RWPE2 (cell line): ENCODE data around the gene EPB41L2.

ENCODE experiments used
- ATAC-seq: fragments of 200-7000 bp; cut with Tn5 transposase; 3 replicates; pipeline ENCODE4 v1.9.1; 2021; ENCODE audit warnings: low read depth
- DNase-seq: peaks from one replicate; pipeline ENCODE4 v3.0.0-alpha.2; 2020; ENCODE audit warnings: low spot score
- H3K27ac ChIP-seq: fragments of 450-650 bp; 2 replicates; pipeline ENCODE4 v1.5.1; 2017; ENCODE audit warnings: mild to moderate bottlenecking; ENCODE audit not compliant: poor library complexity, severe bottlenecking
- H3K27me3 ChIP-seq: fragments of 250-450 bp; sonication (Bioruptor Pico); 2 replicates; pipeline ENCODE4 v1.5.1; 2021; ENCODE audit warnings: mild to moderate bottlenecking, moderate library complexity; ENCODE audit not compliant: insufficient read depth, poor library complexity, severe bottlenecking
- H3K36me3 ChIP-seq: fragments of 250-450 bp; sonication (Bioruptor Pico); 2 replicates; pipeline ENCODE4 v1.5.1; 2020; ENCODE audit warnings: low read depth, mild to moderate bottlenecking, moderate library complexity
- H3K4me1 ChIP-seq: fragments of 250-450 bp; sonication (Bioruptor Pico); 2 replicates; pipeline ENCODE4 v1.5.1; 2021; ENCODE audit warnings: mild to moderate bottlenecking, moderate library complexity; ENCODE audit not compliant: insufficient read depth, poor library complexity, severe bottlenecking
- H3K4me3 ChIP-seq: fragments of 250-450 bp; sonication (Bioruptor Pico); 2 replicates; pipeline ENCODE4 v1.5.1; 2021; ENCODE audit warnings: mild to moderate bottlenecking, moderate library complexity; ENCODE audit not compliant: severe bottlenecking
- H3K9me3 ChIP-seq: fragments of 250-450 bp; sonication (Bioruptor Pico); 2 replicates; pipeline ENCODE4 v1.5.1; 2021; ENCODE audit warnings: mild to moderate bottlenecking, moderate library complexity; ENCODE audit not compliant: severe bottlenecking
- TF ChIP-seq, protein P1 (sequence below): fragments of 450-650 bp; IDR thresholded peaks from one replicate; pipeline ENCODE4 v1.5.1; 2017; ENCODE audit warnings: mild to moderate bottlenecking, moderate library complexity; ENCODE audit not compliant: poor library complexity, severe bottlenecking

The EPB41L2 gene

DNA sequence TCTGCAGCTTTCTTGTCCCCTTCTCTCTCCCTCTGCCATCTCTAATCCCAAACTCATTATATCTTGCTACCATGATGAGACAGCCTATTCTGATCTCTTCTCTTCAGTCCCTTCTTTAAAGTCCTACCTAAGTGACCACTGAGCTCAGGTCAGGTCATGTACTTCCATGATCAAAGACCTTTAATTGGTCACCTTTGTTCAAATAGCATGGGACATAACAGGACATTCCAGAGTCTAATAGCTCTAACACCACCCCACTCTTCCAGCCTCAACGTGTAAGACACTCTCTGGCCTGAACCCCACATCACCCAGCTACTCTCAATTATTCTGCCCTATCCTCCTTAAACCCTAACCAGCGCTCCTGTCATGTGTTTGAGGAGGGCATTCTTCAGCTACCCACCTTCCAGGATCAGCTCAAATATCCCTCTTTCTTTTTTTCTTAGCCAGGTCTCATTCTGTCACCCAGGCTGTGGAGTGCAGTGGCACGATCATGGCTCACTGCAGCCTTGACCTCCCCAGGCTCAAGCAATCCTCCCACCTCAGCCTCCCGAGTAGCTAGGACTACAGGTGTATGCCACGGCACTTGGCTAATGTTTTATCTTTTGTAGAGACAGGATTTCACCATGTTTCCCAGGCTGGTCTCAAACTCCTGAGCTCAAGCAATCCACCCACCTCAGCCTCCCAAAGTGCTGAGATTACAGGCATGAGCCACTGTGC lies 237.9 kb downstream of the EPB41L2 start:
- DNase-seq, result no peak
- TF ChIP-seq, protein P1, sequence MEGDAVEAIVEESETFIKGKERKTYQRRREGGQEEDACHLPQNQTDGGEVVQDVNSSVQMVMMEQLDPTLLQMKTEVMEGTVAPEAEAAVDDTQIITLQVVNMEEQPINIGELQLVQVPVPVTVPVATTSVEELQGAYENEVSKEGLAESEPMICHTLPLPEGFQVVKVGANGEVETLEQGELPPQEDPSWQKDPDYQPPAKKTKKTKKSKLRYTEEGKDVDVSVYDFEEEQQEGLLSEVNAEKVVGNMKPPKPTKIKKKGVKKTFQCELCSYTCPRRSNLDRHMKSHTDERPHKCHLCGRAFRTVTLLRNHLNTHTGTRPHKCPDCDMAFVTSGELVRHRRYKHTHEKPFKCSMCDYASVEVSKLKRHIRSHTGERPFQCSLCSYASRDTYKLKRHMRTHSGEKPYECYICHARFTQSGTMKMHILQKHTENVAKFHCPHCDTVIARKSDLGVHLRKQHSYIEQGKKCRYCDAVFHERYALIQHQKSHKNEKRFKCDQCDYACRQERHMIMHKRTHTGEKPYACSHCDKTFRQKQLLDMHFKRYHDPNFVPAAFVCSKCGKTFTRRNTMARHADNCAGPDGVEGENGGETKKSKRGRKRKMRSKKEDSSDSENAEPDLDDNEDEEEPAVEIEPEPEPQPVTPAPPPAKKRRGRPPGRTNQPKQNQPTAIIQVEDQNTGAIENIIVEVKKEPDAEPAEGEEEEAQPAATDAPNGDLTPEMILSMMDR, result no peak
- Histone ChIP-seq H3K4me1 (no peaks in the 10 kb centered on the region), H3K36me3 (no peaks in the 10 kb centered on the region), H3K9me3 (no peaks in the 10 kb centered on the region), H3K27ac (no peak overlapping the region), H3K4me3 (no peak overlapping the region), H3K27me3 (no peaks in the 10 kb centered on the region)
- no peak for ATAC-seq

DNA sequence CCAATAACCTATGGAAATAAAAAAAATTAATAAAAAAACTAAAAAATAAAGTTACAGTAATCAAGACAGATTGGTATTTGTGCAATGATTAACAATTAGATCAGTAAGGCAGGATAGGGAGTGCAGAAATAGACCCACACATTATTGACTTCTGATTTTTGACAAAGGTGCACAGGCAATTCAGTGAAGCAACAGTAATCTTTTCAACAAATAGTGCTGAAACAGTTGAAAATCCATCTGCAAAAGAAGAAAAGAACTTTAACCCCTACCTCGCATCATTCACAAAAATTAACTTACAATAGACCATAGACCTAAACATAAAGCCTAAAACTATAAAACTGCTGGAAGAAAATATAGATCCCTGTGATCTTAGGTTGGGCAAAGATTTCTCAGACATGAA lies 240.3 kb downstream of the EPB41L2 start:
- TF ChIP-seq, protein P1, result no peak
- Histone ChIP-seq H3K4me3 (no peak overlapping the region), H3K27me3 (no peaks in the 10 kb centered on the region), H3K27ac (no peak overlapping the region), H3K36me3 (no peaks in the 10 kb centered on the region), H3K4me1 (no peaks in the 10 kb centered on the region), H3K9me3 (no peaks in the 10 kb centered on the region)
- ATAC-seq, result no peak
- DNase-seq, result no peak

DNA sequence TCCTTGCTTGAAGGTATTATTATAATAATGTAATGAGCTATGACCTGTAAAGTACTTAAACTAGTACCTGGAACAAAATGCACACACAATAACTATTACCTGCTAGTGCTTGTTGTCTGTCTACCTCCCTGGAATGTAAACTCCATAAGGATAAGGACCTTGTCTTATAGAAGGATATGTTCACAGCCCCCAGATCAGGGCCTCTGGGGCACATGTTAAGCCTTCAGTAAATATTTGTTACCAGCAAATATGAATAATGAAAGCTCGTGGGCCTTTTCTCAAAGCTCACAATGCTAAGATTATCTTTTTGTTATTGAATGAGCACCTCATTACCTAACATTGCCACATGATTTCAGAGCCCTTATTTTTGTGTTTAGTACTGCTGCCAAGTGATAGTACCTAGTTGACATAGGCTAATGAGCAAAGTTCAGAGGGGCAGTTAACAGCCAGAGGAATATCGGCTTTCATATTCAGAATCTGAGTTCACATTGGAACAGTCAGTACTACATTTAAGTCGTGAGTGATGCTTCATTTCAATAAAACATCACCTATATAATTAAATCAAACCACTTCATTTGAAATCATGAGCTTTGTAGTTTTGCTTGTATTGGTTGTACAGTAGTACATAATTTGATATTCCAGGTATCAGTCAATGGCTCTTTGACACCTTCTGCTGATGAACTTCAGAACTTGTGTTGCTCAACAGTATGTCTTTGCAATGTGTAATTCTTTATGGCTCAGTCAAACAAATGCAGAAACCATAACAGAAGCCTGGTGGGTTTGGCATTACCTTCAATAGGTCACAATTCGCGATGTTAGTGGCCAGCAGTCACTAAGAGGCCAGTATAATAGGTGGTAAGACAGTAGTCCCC lies 247.6 kb downstream of the EPB41L2 start:
- Histone ChIP-seq H3K9me3 (no peaks in the 10 kb centered on the region), H3K4me1 (no peaks in the 10 kb centered on the region), H3K36me3 (no peaks in the 10 kb centered on the region), H3K4me3 (no peak overlapping the region), H3K27me3 (no peaks in the 10 kb centered on the region), H3K27ac (no peak overlapping the region)
- ATAC-seq, result no peak
- no peak for DNase-seq
- TF ChIP-seq, protein P1, result no peak

DNA sequence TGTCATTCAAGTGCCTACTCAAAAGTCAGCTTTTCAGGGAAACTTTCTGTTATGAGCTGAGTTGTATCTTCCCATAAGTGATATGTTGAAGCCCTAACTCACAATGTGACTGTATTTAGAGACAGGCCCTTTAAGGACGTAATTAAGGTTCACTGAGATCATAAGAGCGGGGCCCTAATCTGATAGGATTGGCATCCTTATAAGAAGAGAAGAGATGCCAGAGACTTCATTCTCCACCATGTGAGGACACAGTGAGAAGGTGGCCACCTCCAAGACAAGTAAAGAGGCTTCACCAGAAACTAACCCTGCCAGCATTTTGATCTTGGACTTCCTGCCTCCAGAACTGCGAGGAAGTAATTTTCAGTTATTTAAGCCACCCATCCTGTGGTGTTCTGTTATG lies 248.5 kb downstream of the EPB41L2 start:
- DNase-seq, result no peak
- H3K27me3 ChIP-seq, result no peaks in the 10 kb centered on the region
- no peak overlapping the region for H3K4me3 ChIP-seq
- TF ChIP-seq, protein P1, result no peak
- no peaks in the 10 kb centered on the region for H3K4me1 ChIP-seq
- H3K9me3 ChIP-seq, result no peaks in the 10 kb centered on the region
- ATAC-seq, result no peak
- no peaks in the 10 kb centered on the region for H3K36me3 ChIP-seq
- H3K27ac ChIP-seq, result no peak overlapping the region
